GM12878 (cell line): Measurements from ENCODE around the gene LIF. TPM values are rescaled to one million over a fixed set of nuclear protein-coding genes. Genes with fewer than 3 reads are reported as not detected.
A peak's percentile ranks its signal among the peaks of the same experiment; 100 is the strongest.

ENCODE experiments used
- BRCA1 ChIP-seq: IDR thresholded peaks from 2 replicates; pipeline ENCODE4 v1.6.1; 2011; ENCODE audit warnings: low read depth, low read length, improper control_type of control experiment
- GATAD2B ChIP-seq: fragments of 450-650 bp; conservative IDR thresholded peaks from 2 replicates; pipeline ENCODE4 v1.6.1; 2017; ENCODE audit warnings: low read depth, mild to moderate bottlenecking, moderate library complexity
- HDGF ChIP-seq: fragments of 450-650 bp; IDR thresholded peaks from 2 replicates; pipeline ENCODE4 v1.6.1; 2016; ENCODE audit warnings: antibody characterized with exemption
- JUND ChIP-seq: IDR thresholded peaks from 2 replicates; pipeline ENCODE4 v1.6.1; 2012; ENCODE audit warnings: low read depth, mild to moderate bottlenecking, low read length, improper control_type of control experiment, moderate library complexity
- KLF5 ChIP-seq: fragments of 450-650 bp; IDR thresholded peaks from 2 replicates; pipeline ENCODE4 v1.6.1; 2014; ENCODE audit warnings: mild to moderate bottlenecking; ENCODE audit not compliant: partially characterized antibody
- LARP7 ChIP-seq: fragments of 450-650 bp; IDR thresholded peaks from 2 replicates; pipeline ENCODE4 v1.6.1; 2017; ENCODE audit warnings: mild to moderate bottlenecking
- MTA3 ChIP-seq: IDR thresholded peaks from 2 replicates; pipeline ENCODE4 v1.6.1; 2012; ENCODE audit warnings: low read length, inconsistent platforms, borderline replicate concordance
- MXI1 ChIP-seq: fragments of 150-350 bp; IDR thresholded peaks from 2 replicates; pipeline ENCODE4 v1.6.1; 2011; ENCODE audit warnings: low read depth, mild to moderate bottlenecking, inconsistent platforms, low read length, improper control_type of control experiment
- PAX5 ChIP-seq: IDR thresholded peaks from 2 replicates; pipeline ENCODE4 v1.6.1; 2011; ENCODE audit warnings: low read depth, low read length, borderline replicate concordance
- PAX8 ChIP-seq: fragments of 450-650 bp; IDR thresholded peaks from 2 replicates; pipeline ENCODE4 v1.6.1; 2017; ENCODE audit warnings: mild to moderate bottlenecking, moderate library complexity
- RAD21 ChIP-seq: IDR thresholded peaks from 2 replicates; pipeline ENCODE4 v1.6.1; 2011; ENCODE audit warnings: mild to moderate bottlenecking, low read depth, low read length, moderate library complexity; ENCODE audit not compliant: insufficient read depth
- RFX5 ChIP-seq: IDR thresholded peaks from 2 replicates; pipeline ENCODE4 v1.6.1; 2011; ENCODE audit warnings: low read depth, low read length, improper control_type of control experiment
- RUNX3 ChIP-seq: IDR thresholded peaks from 2 replicates; pipeline ENCODE4 v1.6.1; 2012; ENCODE audit warnings: low read length, inconsistent platforms
- SREBF2 ChIP-seq: IDR thresholded peaks from 2 replicates; pipeline ENCODE4 v1.6.1; 2012; ENCODE audit warnings: mild to moderate bottlenecking, low read length
- STAT3 ChIP-seq: IDR thresholded peaks from 2 replicates; pipeline ENCODE4 v1.6.1; 2011; ENCODE audit warnings: low read depth, low read length, improper control_type of control experiment
- YBX1 ChIP-seq: fragments of 450-650 bp; IDR thresholded peaks from 2 replicates; pipeline ENCODE4 v1.6.1; 2016; ENCODE audit warnings: antibody characterized with exemption
- YY1 ChIP-seq: IDR thresholded peaks from 2 replicates; pipeline ENCODE4 v1.6.1; 2011; ENCODE audit warnings: low read depth, mild to moderate bottlenecking, low read length
- ZNF217 ChIP-seq: fragments of 450-650 bp; IDR thresholded peaks from 2 replicates; pipeline ENCODE4 v1.6.1; 2017; ENCODE audit warnings: antibody characterized with exemption, mild to moderate bottlenecking
- ZZZ3 ChIP-seq: IDR thresholded peaks from 2 replicates; pipeline ENCODE4 v1.6.1; 2011; ENCODE audit warnings: low read depth; ENCODE audit not compliant: control insufficient read depth, insufficient read length
- polyA plus RNA-seq, 11 experiments: library from polyadenylated mRNA; depleted of rRNA in 4 of 11; unstranded in 6 of 11; stranded (reverse) in 5 of 11; fragments of >200 nt; fragmentation: Nextera tagmentation in 4 of 11; fragmentation: Illumina TruSeq in 1 of 11; extraction: Ambion mirVana in 4 of 11; extraction: Trizol in 1 of 11; gene quantifications; 1 replicate in 1 of 11; 2 replicates in 10 of 11; pipeline versions ENCODE4 v1.2.1 to v1.2.3, GENCODE V29; 2011 to 2016; ENCODE audit warnings: inconsistent platforms in 2 of 11, missing spikeins in 2 of 11, low read depth in 1 of 11
- total RNA-seq, 4 experiments: library from RNA; depleted of rRNA in 3 of 4; stranded (reverse); fragments of >200 nt in 3 of 4; fragmentation: Illumina TruSeq in 1 of 4; extraction: Trizol in 1 of 4; gene quantifications; 2 replicates each; pipeline versions ENCODE4 v1.2.1 to v1.2.3, GENCODE V29; 2013 to 2021
- TF ChIP-seq, protein P1 (sequence below): fragments of 450-650 bp; IDR thresholded peaks from 2 replicates; pipeline ENCODE4 v1.6.1; 2018; ENCODE audit warnings: mild to moderate bottlenecking, low read depth, moderate library complexity; ENCODE audit not compliant: partially characterized antibody
- TF ChIP-seq, protein P2 (sequence below): IDR thresholded peaks from 2 replicates; pipeline ENCODE4 v1.6.1; 2011; ENCODE audit warnings: low read depth, mild to moderate bottlenecking, low read length, moderate library complexity, borderline replicate concordance; ENCODE audit errors: extremely low read depth
- TF ChIP-seq, protein P3 (sequence below): fragments of 450-650 bp; IDR thresholded peaks from 2 replicates; pipeline ENCODE4 v1.6.1; 2017; ENCODE audit warnings: mild to moderate bottlenecking
- TF ChIP-seq, protein P4 (sequence below): fragments of 150-350 bp; IDR thresholded peaks from 2 replicates; pipeline ENCODE4 v1.6.1; 2014; ENCODE audit warnings: mild to moderate bottlenecking, low read depth, low read length
- TF ChIP-seq, protein P5 (sequence below): fragments of 450-650 bp; IDR thresholded peaks from 2 replicates; pipeline ENCODE4 v1.6.1; 2014; ENCODE audit warnings: mild to moderate bottlenecking

The LIF gene
- total and polyA plus RNA-seq, 10 of the 15 experiments (the other 5 are each of a cell fraction or from before 2014, with no cell fraction given): 0.05 to 3.4 (median 0.97) TPM

DNA sequence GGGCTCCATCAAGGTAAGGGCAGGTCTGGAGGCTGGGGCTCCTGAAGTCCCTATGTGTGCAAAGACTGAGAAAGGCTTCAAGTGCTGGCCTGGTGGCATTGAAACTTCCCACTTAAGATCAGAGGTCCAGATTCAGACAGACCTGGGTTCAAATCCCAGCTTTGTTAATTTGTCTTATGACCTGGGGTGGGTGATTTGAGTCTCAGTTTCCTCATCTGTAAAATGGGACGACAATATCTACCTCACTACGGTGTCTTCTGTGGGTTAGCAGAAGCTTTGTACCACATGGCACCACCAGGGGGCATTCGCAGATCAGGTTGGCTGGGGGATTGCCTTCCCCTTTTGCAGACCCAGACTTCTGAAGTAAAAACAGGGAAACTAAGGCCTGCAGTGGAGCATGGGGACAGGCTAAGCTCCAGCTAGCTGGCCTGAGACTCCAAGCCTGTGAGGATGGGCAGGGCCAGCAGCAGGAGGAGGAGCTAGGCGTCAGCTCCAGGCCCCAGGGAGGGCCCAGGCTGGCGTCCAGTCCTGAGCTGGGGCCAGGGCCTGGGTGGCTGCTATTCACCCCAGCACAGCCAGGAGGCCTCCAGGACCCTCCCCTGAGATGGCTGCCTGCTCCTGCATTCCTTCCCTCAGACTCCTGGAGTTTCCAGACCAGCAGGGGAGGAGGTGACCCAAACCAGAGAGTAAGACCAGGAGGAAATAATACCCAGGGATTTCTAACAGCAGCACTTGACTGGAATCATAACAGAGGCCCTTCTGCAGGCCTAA lies 41.3 kb upstream of the LIF start (continued):
- TF ChIP-seq YBX1: no peak
- TF ChIP-seq PAX5: no peak
- TF ChIP-seq RUNX3: peak; percentile 79
- no peak for TF ChIP-seq SREBF2
- TF ChIP-seq, protein P1, sequence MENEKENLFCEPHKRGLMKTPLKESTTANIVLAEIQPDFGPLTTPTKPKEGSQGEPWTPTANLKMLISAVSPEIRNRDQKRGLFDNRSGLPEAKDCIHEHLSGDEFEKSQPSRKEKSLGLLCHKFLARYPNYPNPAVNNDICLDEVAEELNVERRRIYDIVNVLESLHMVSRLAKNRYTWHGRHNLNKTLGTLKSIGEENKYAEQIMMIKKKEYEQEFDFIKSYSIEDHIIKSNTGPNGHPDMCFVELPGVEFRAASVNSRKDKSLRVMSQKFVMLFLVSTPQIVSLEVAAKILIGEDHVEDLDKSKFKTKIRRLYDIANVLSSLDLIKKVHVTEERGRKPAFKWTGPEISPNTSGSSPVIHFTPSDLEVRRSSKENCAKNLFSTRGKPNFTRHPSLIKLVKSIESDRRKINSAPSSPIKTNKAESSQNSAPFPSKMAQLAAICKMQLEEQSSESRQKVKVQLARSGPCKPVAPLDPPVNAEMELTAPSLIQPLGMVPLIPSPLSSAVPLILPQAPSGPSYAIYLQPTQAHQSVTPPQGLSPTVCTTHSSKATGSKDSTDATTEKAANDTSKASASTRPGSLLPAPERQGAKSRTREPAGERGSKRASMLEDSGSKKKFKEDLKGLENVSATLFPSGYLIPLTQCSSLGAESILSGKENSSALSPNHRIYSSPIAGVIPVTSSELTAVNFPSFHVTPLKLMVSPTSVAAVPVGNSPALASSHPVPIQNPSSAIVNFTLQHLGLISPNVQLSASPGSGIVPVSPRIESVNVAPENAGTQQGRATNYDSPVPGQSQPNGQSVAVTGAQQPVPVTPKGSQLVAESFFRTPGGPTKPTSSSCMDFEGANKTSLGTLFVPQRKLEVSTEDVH: no peak
- 0 out of 2 replicates have a peak, but pooled peaks have one; percentile 15 for TF ChIP-seq LARP7
- TF ChIP-seq, protein P2, sequence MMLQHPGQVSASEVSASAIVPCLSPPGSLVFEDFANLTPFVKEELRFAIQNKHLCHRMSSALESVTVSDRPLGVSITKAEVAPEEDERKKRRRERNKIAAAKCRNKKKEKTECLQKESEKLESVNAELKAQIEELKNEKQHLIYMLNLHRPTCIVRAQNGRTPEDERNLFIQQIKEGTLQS: no peak
- TF ChIP-seq RFX5: no peak
- peak; percentile 58; the same call in 1 of the 2 replicates for TF ChIP-seq YY1
- TF ChIP-seq STAT3: no peak
- TF ChIP-seq PAX8: no peak
- peak; percentile 96 for TF ChIP-seq HDGF
- TF ChIP-seq, protein P3, sequence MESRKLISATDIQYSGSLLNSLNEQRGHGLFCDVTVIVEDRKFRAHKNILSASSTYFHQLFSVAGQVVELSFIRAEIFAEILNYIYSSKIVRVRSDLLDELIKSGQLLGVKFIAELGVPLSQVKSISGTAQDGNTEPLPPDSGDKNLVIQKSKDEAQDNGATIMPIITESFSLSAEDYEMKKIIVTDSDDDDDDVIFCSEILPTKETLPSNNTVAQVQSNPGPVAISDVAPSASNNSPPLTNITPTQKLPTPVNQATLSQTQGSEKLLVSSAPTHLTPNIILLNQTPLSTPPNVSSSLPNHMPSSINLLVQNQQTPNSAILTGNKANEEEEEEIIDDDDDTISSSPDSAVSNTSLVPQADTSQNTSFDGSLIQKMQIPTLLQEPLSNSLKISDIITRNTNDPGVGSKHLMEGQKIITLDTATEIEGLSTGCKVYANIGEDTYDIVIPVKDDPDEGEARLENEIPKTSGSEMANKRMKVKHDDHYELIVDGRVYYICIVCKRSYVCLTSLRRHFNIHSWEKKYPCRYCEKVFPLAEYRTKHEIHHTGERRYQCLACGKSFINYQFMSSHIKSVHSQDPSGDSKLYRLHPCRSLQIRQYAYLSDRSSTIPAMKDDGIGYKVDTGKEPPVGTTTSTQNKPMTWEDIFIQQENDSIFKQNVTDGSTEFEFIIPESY: 0 out of 2 replicates have a peak, but pooled peaks have one; percentile 35
- no peak for TF ChIP-seq JUND
- no peak for TF ChIP-seq ZZZ3
- TF ChIP-seq GATAD2B: 0 out of 2 replicates have a peak, but pooled peaks have one; percentile 21
- peak; percentile 99 for TF ChIP-seq RAD21
- TF ChIP-seq MXI1: no peak
- no peak for TF ChIP-seq BRCA1
- TF ChIP-seq ZNF217: peak; percentile 92; the same call in 1 of the 2 replicates
- TF ChIP-seq, protein P4, sequence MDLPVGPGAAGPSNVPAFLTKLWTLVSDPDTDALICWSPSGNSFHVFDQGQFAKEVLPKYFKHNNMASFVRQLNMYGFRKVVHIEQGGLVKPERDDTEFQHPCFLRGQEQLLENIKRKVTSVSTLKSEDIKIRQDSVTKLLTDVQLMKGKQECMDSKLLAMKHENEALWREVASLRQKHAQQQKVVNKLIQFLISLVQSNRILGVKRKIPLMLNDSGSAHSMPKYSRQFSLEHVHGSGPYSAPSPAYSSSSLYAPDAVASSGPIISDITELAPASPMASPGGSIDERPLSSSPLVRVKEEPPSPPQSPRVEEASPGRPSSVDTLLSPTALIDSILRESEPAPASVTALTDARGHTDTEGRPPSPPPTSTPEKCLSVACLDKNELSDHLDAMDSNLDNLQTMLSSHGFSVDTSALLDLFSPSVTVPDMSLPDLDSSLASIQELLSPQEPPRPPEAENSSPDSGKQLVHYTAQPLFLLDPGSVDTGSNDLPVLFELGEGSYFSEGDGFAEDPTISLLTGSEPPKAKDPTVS: no peak
- TF ChIP-seq, protein P5, sequence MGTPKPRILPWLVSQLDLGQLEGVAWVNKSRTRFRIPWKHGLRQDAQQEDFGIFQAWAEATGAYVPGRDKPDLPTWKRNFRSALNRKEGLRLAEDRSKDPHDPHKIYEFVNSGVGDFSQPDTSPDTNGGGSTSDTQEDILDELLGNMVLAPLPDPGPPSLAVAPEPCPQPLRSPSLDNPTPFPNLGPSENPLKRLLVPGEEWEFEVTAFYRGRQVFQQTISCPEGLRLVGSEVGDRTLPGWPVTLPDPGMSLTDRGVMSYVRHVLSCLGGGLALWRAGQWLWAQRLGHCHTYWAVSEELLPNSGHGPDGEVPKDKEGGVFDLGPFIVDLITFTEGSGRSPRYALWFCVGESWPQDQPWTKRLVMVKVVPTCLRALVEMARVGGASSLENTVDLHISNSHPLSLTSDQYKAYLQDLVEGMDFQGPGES: peak; percentile 40; the same call in 1 of the 2 replicates
- no peak for TF ChIP-seq KLF5
- no peak for TF ChIP-seq MTA3
